Lower leg skin (tissue), 4 donors: ENCODE measurements around the gene DENR. TPM values are rescaled to one million over a fixed set of nuclear protein-coding genes. Genes with fewer than 3 reads are reported as not detected.

Source experiments
- DNase-seq, 2 donors: peaks; one replicate each; pipeline ENCODE4 v3.0.0-alpha.2; 2019; ENCODE audit warnings: low spot score in 2 of 2
- H3K4me3 ChIP-seq: fragments of 200-600 bp; sonication (generic); 2 replicates; pipeline ENCODE4 v1.5.1; 2017; ENCODE audit warnings: mild to moderate bottlenecking, low read depth; ENCODE audit not compliant: poor library complexity, severe bottlenecking
- POLR2A ChIP-seq, 2 donors: fragments of 450-650 bp; IDR thresholded peaks; one replicate each; pipeline ENCODE4 v1.6.1; 2016 to 2017; ENCODE audit warnings: antibody characterized with exemption in 2 of 2, mild to moderate bottlenecking in 1 of 2, moderate library complexity in 1 of 2
- WGBS, 2 donors: methylation state at CpG; one replicate each; pipeline ENCODE4 v1.1.5; 2018; 5-methylcytosine and 5-hydroxymethylcytosine counted together
- intact Hi-C: fragments of 100-400 bp; cut with DNase I; formaldehyde crosslinking; loops from one replicate; pipeline ENCODE4 v1.15.0; 2023; ENCODE audit warnings: low total_unique reads
- total RNA-seq, 4 donors: library from RNA; depleted of rRNA; stranded (reverse); fragments of >200 nt; gene quantifications; one replicate each; pipeline ENCODE4 v1.1.0, GENCODE V29; 2016
- TF ChIP-seq, protein P1 (sequence below), 3 donors: fragments of 450-650 bp; IDR thresholded peaks; one replicate each; pipeline ENCODE4 v1.5.1; 2016; ENCODE audit warnings: antibody characterized with exemption in 3 of 3, mild to moderate bottlenecking in 3 of 3, moderate library complexity in 2 of 3

DENR gene
- total RNA-seq, 4 donors from 2014 or later = 22.1 to 30.4 (median 24.2) TPM

DNA sequence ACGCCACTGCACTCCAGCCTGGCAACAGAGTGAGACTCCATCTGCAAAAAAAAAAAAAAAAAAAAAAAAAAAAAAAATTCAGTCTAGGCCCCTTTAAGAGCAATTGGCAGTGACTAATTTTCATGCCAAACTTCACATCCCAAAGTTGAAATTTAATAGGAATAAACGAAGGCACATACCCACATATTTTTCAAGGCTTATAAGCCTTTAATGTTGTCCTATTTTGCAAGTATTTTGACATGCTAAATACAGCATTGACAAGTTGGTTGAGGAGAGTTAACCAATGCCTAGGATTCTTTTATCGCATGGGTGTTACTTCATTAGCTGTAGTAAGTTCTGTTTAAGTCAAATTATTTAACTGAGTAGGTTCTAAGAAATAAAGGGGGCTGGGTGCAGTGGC lies 59.2 kb downstream of the DENR start:
- intact Hi-C loops = no loop called here
- no peak overlapping the region for H3K4me3 ChIP-seq
- DNase-seq = no peak
- TF ChIP-seq POLR2A (IDR thresholded peaks at IDR 0.05) = no peak
- 54 to 62% methylated on average over 3 of the region's 3 CpGs for WGBS, 2 donors

DNA sequence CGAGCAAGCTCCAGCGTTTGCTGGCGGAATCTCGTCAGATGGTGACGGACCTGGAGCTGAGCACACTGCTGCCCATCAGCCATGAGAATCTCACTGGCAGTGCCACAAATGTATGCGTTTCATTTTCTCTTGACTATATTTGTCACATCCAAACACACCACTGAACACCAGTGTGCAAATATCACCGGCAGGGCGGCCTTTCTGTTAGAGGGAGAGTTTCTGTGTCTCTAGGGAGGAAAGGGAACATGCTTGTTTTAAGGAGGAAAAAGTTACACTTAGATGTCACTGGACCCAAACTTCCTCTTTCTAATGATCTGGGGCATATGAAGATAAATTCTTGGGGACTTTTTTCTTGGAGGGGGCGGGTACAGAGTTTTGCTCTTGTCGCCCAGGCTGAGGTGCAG lies 60.7 kb downstream of the DENR start:
- intact Hi-C loops = no loop called here
- 75 to 77% methylated on average over 10 of the region's 10 CpGs for WGBS, 2 donors
- no peak for DNase-seq
- TF ChIP-seq, protein P1, sequence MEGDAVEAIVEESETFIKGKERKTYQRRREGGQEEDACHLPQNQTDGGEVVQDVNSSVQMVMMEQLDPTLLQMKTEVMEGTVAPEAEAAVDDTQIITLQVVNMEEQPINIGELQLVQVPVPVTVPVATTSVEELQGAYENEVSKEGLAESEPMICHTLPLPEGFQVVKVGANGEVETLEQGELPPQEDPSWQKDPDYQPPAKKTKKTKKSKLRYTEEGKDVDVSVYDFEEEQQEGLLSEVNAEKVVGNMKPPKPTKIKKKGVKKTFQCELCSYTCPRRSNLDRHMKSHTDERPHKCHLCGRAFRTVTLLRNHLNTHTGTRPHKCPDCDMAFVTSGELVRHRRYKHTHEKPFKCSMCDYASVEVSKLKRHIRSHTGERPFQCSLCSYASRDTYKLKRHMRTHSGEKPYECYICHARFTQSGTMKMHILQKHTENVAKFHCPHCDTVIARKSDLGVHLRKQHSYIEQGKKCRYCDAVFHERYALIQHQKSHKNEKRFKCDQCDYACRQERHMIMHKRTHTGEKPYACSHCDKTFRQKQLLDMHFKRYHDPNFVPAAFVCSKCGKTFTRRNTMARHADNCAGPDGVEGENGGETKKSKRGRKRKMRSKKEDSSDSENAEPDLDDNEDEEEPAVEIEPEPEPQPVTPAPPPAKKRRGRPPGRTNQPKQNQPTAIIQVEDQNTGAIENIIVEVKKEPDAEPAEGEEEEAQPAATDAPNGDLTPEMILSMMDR (IDR thresholded peaks at IDR 0.05) = no peak
- TF ChIP-seq POLR2A (IDR thresholded peaks at IDR 0.05) = no peak
- no peak overlapping the region for H3K4me3 ChIP-seq

DNA sequence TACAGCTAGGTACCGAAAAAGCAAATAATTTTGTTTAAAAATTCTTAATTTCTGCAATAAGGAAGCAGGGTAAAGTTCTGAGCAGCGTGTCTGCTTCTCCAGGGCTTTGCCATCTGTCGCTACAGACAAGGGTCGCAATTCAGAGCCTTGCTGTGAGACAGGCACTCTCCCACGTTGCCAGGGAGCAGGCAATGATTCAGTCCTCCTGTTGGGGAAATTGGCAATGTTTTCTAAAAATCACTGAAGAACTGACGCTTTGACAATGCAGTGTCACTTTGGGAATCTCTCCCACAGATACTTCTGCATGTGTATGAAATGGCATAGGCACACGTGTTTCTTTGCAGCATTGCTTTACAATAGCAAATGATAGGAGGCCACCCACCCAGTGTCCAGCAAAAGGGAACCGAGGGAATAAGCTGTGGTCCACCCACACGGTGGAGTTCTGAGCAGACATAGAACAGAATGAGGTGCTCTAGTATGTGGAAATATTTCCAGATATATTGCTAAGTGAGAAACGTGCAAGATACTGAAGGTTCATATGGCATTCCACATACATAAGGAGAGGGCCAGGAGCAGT lies 66.7 kb downstream of the DENR start:
- DNase-seq = no peak
- H3K4me3 ChIP-seq = no peak overlapping the region
- no peak for TF ChIP-seq POLR2A (IDR thresholded peaks at IDR 0.05)
- TF ChIP-seq, protein P1 (IDR thresholded peaks at IDR 0.05) = no peak
- WGBS, 2 donors = 66 to 71% methylated on average over 10 of the region's 10 CpGs
- intact Hi-C loops = no loop called here

DNA sequence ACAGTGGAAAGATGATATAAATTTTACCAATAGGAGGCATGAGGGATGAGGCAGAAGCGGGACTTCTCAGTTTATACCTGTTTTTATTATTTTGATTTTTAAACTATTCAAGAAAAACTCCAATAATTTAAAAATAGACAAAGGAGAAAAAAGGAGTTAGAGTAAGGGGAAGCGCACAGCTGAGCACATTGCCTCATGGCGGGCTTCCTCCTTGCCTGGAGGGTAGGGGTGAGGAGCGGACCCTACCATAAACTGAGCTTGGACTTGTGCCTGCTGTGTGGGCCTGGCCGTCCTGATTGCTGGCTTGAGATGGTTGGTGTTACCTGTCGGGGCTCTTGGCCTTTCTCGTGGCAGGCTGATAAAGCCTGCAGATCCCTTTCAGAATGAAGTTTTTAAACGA lies 67.5 kb downstream of the DENR start:
- TF ChIP-seq, protein P1 (IDR thresholded peaks at IDR 0.05) = no peak
- TF ChIP-seq POLR2A (IDR thresholded peaks at IDR 0.05) = no peak
- no peak overlapping the region for H3K4me3 ChIP-seq
- no peak for DNase-seq
- 80 to 83% methylated on average over 8 of the region's 8 CpGs for whole genome bisulfite sequencing, 2 donors
- intact Hi-C loops = no loop called here

Other genes with a start within 250 kb of the DENR start
- 10 to 100 TPM; 44.2 to 97.9 (median 50.7) TPM for gene RSRC2, start 225.9 kb upstream of the DENR start, total RNA-seq
- gene KNTC1, start 225.6 kb upstream of the DENR start, total RNA-seq = 10 to 100 TPM in 2 of 4 donors, 1 to 10 TPM in 2; 3.8 to 13.1 (median 10.4) TPM
- gene HCAR2, start 49.5 kb upstream of the DENR start, total RNA-seq = 10 to 100 TPM; 18.3 to 47.2 (median 22.1) TPM
- 10 to 100 TPM in 2 of 4 donors, 1 to 10 TPM in 2; 3.5 to 15.6 (median 10.2) TPM for gene HCAR3, start 36.0 kb upstream of the DENR start, total RNA-seq
- gene HCAR1, start 22.0 kb upstream of the DENR start, total RNA-seq = under 1 TPM; 0.15 to 0.39 (median 0.18) TPM
- gene CCDC62, start 21.7 kb downstream of the DENR start, total RNA-seq = under 1 TPM; 0.12 to 0.99 (median 0.85) TPM
- 100 to 1,000 TPM; 188 to 342 (median 248) TPM for gene HIP1R, start 82.6 kb downstream of the DENR start, total RNA-seq
- gene VPS37B, start 143.3 kb downstream of the DENR start, total RNA-seq = 10 to 100 TPM; 27.7 to 47.8 (median 42.3) TPM
- gene ABCB9, start 213.6 kb downstream of the DENR start, total RNA-seq = 10 to 100 TPM in 1 of 4 donors, 1 to 10 TPM in 3; 3.4 to 10.2 (median 7.2) TPM
- 10 to 100 TPM in 3 of 4 donors, 1 to 10 TPM in 1; 6.6 to 14.1 (median 13.0) TPM for gene OGFOD2, start 222.4 kb downstream of the DENR start, total RNA-seq
- 100 to 1,000 TPM; 129 to 188 (median 167) TPM for gene ARL6IP4, start 227.9 kb downstream of the DENR start, total RNA-seq